Measurements from ENCODE around the gene MACC1. TPM values are rescaled to one million over a fixed set of nuclear protein-coding genes. Genes with fewer than 3 reads are reported as not detected.

Gene MACC1
- polyA plus RNA-seq, 1 donor (not counting 4 experiments of a cell fraction or from before 2014, with no cell fraction given), result 16.4 TPM

GRCh38 chr7:20113427-20114027, 103.7 kb downstream of the MACC1 start:
- no peak for FAIRE-seq

GRCh38 chr7:20112696-20113095, 104.5 kb downstream of the MACC1 start:
- FAIRE-seq (no peak), DNase-seq (ENCODE audit: low read depth, low spot score) (no peak)
- H3K4me2 ChIP-seq (ENCODE audit: control insufficient read depth, extremely low read depth, insufficient read depth, low read depth, low read length), result no peak overlapping the region
- dilution Hi-C loops (cut with MboI; ENCODE audit: extremely low pct_ligation_motif_present, low sequenced_read_pairs), result no loop called here
- H3K4me1 ChIP-seq (ENCODE audit: control insufficient read depth, extremely low read depth, insufficient read depth, low read length), result no peaks in the 10 kb centered on the region
- H2AFZ ChIP-seq (ENCODE audit: control insufficient read depth, low read length), result no peak overlapping the region
- no peak overlapping the region for H3K27ac ChIP-seq (ENCODE audit: control insufficient read depth, insufficient read depth, low read length)
- H3K4me3 ChIP-seq (ENCODE audit: control insufficient read depth in 2 of 3, extremely low read depth in 1 of 3, insufficient read depth in 2 of 3, low read depth in 1 of 3, low read length in 3 of 3), result no peak overlapping the region
- H3K79me2 ChIP-seq (ENCODE audit: control insufficient read depth, insufficient read depth, low read length), result no peaks in the 10 kb centered on the region
- no peak for TF ChIP-seq EZH2 (IDR thresholded peaks at IDR 0.05; ENCODE audit: low read length)
- H3K9ac ChIP-seq (ENCODE audit: control insufficient read depth, extremely low read depth, insufficient read depth, low read length), result no peak overlapping the region
- H3K9me3 ChIP-seq (ENCODE audit: control insufficient read depth, low read depth, low read length), result no peaks in the 10 kb centered on the region
- no peaks in the 10 kb centered on the region for H4K20me1 ChIP-seq (ENCODE audit: control insufficient read depth, extremely low read depth, insufficient read depth, low read length)
- no peaks in the 10 kb centered on the region for H3K36me3 ChIP-seq (ENCODE audit: control insufficient read depth in 2 of 2, extremely low read depth in 1 of 2, insufficient read depth in 2 of 2, low read length in 2 of 2)
- no peaks in the 10 kb centered on the region for H3K9me1 ChIP-seq (ENCODE audit: control insufficient read depth, extremely low read depth, insufficient read depth, low read length)
- H3K27me3 ChIP-seq (ENCODE audit: control insufficient read depth, extremely low read depth, insufficient read depth, low read length), result no peaks in the 10 kb centered on the region

More at GRCh38 chr7:20113427-20114027, 103.7 kb downstream of the MACC1 start:
- H3K36me3 ChIP-seq (ENCODE audit: control insufficient read depth in 2 of 2, extremely low read depth in 1 of 2, insufficient read depth in 2 of 2, low read length in 2 of 2), result no peaks in the 10 kb centered on the region
- H3K9ac ChIP-seq (ENCODE audit: control insufficient read depth, extremely low read depth, insufficient read depth, low read length), result no peak overlapping the region
- no peak overlapping the region for H2AFZ ChIP-seq (ENCODE audit: control insufficient read depth, low read length)
- no peak overlapping the region for H3K27ac ChIP-seq (ENCODE audit: control insufficient read depth, insufficient read depth, low read length)
- H3K27me3 ChIP-seq (ENCODE audit: control insufficient read depth, extremely low read depth, insufficient read depth, low read length), result no peaks in the 10 kb centered on the region
- TF ChIP-seq CTCF (optimal IDR thresholded peaks at IDR 0.05 in 1 of 3, IDR thresholded peaks at IDR 0.05 in 1 of 3, conservative IDR thresholded peaks at IDR 0.05 in 1 of 3; ENCODE audit: extremely low read depth in 1 of 3, insufficient read depth in 2 of 3, low read length in 3 of 3) (no peak), EZH2 (IDR thresholded peaks at IDR 0.05; ENCODE audit: low read length) (no peak)
- dilution Hi-C loops (cut with MboI; ENCODE audit: extremely low pct_ligation_motif_present, low sequenced_read_pairs), result no loop called here
- no peak overlapping the region for H3K4me3 ChIP-seq (ENCODE audit: control insufficient read depth in 2 of 3, extremely low read depth in 1 of 3, insufficient read depth in 2 of 3, low read depth in 1 of 3, low read length in 3 of 3)
- H3K9me3 ChIP-seq (ENCODE audit: control insufficient read depth, low read depth, low read length), result no peaks in the 10 kb centered on the region
- H3K4me1 ChIP-seq (ENCODE audit: control insufficient read depth, extremely low read depth, insufficient read depth, low read length), result no peaks in the 10 kb centered on the region
- H3K9me1 ChIP-seq (ENCODE audit: control insufficient read depth, extremely low read depth, insufficient read depth, low read length), result no peaks in the 10 kb centered on the region
- no peaks in the 10 kb centered on the region for H3K79me2 ChIP-seq (ENCODE audit: control insufficient read depth, insufficient read depth, low read length)
- no peaks in the 10 kb centered on the region for H4K20me1 ChIP-seq (ENCODE audit: control insufficient read depth, extremely low read depth, insufficient read depth, low read length)
- H3K4me2 ChIP-seq (ENCODE audit: control insufficient read depth, extremely low read depth, insufficient read depth, low read depth, low read length), result no peak overlapping the region
- no peak for DNase-seq (ENCODE audit: low read depth, low spot score)

Measured in keratinocyte (primary cell).